ENCODE measurements around the gene DTX3L.

Gene DTX3L

GRCh38 chr3:122572940-122573412 lies 8.8 kb downstream of the DTX3L start:
- Histone ChIP-seq H3K27me3 (ENCODE audit: insufficient read depth, low read length) (no peaks in the 10 kb centered on the region), H3K4me3 (ENCODE audit: low read length) (no peak overlapping the region)

GRCh38 chr3:122576174-122576940 lies 12.2 kb downstream of the DTX3L start:
- H3K9me3 ChIP-seq (ENCODE audit: low read length), result no peaks in the 10 kb centered on the region
- H3K36me3 ChIP-seq (ENCODE audit: insufficient read depth, low read length), result peaks cover under 1% of the 10 kb centered on the region
- H3K27me3 ChIP-seq (ENCODE audit: insufficient read depth, low read length), result no peaks in the 10 kb centered on the region
- peaks cover 17% of the 10 kb centered on the region for H3K4me1 ChIP-seq (ENCODE audit: insufficient read depth, low read length)
- no peak overlapping the region for H3K4me3 ChIP-seq (ENCODE audit: low read length)
- no peak overlapping the region for H2AFZ ChIP-seq (ENCODE audit: low read depth, low read length)

More at GRCh38 chr3:122572940-122573412, 8.8 kb downstream of the DTX3L start:
- peaks cover 23% of the 10 kb centered on the region for H3K4me1 ChIP-seq (ENCODE audit: insufficient read depth, low read length)
- no peak overlapping the region for H2AFZ ChIP-seq (ENCODE audit: low read depth, low read length)
- H3K9me3 ChIP-seq (ENCODE audit: low read length), result no peaks in the 10 kb centered on the region
- peaks cover 10% of the 10 kb centered on the region for H3K36me3 ChIP-seq (ENCODE audit: insufficient read depth, low read length)

GRCh38 chr3:122577409-122578031 lies 13.4 kb downstream of the DTX3L start, which contains the start of gene PARP15:
Gene PARP15 (plus strand): TSS chr3:122577650. CDS start chr3:122577668, 18 bp downstream.
- H3K4me3 ChIP-seq (ENCODE audit: low read length), result no peak within 1 kb of the TSS
- no peaks in the 10 kb centered on the region for H3K9me3 ChIP-seq (ENCODE audit: low read length)
- no peaks in the 10 kb centered on the region for H3K27me3 ChIP-seq (ENCODE audit: insufficient read depth, low read length)
- no peak within 1 kb of the TSS for H2AFZ ChIP-seq (ENCODE audit: low read depth, low read length)
- no peaks in the 10 kb centered on the region for H3K36me3 ChIP-seq (ENCODE audit: insufficient read depth, low read length)
- H3K4me1 ChIP-seq (ENCODE audit: insufficient read depth, low read length), result peaks cover 17% of the 10 kb centered on the region

- H3K4me3 ChIP-seq (ENCODE audit: low read length), result no peak overlapping the region
- no peaks in the 10 kb centered on the region for H3K27me3 ChIP-seq (ENCODE audit: insufficient read depth, low read length)
- H3K4me1 ChIP-seq (ENCODE audit: insufficient read depth, low read length), result peaks cover 13% of the 10 kb centered on the region
These were observed 14.1 kb downstream of the DTX3L start for GRCh38 chr3:122578069-122578740.

GRCh38 chr3:122580470-122580869 lies 16.3 kb downstream of the DTX3L start:
- Histone ChIP-seq H2AFZ (ENCODE audit: low read depth, low read length) (no peak overlapping the region), H3K4me3 (ENCODE audit: low read length) (no peak overlapping the region), H3K27me3 (ENCODE audit: insufficient read depth, low read length) (no peaks in the 10 kb centered on the region), H3K36me3 (ENCODE audit: insufficient read depth, low read length) (no peaks in the 10 kb centered on the region), H3K4me1 (ENCODE audit: insufficient read depth, low read length) (peaks cover 12% of the 10 kb centered on the region), H3K9me3 (ENCODE audit: low read length) (no peaks in the 10 kb centered on the region)

More at GRCh38 chr3:122578069-122578740, 14.1 kb downstream of the DTX3L start:
- Histone ChIP-seq H3K9me3 (ENCODE audit: low read length) (no peaks in the 10 kb centered on the region), H2AFZ (ENCODE audit: low read depth, low read length) (no peak overlapping the region), H3K36me3 (ENCODE audit: insufficient read depth, low read length) (no peaks in the 10 kb centered on the region)

GRCh38 chr3:122581622-122582021 lies 17.5 kb downstream of the DTX3L start:
- no peaks in the 10 kb centered on the region for H3K36me3 ChIP-seq (ENCODE audit: insufficient read depth, low read length)
- H3K27me3 ChIP-seq (ENCODE audit: insufficient read depth, low read length), result no peaks in the 10 kb centered on the region
- H2AFZ ChIP-seq (ENCODE audit: low read depth, low read length), result no peak overlapping the region
- H3K9me3 ChIP-seq (ENCODE audit: low read length), result no peaks in the 10 kb centered on the region
- no peak overlapping the region for H3K4me3 ChIP-seq (ENCODE audit: low read length)
- H3K4me1 ChIP-seq (ENCODE audit: insufficient read depth, low read length), result peaks cover under 1% of the 10 kb centered on the region

GRCh38 chr3:122582390-122582789 lies 18.3 kb downstream of the DTX3L start:
- Histone ChIP-seq H3K9me3 (ENCODE audit: low read length) (no peaks in the 10 kb centered on the region), H3K4me1 (ENCODE audit: insufficient read depth, low read length) (no peaks in the 10 kb centered on the region), H3K36me3 (ENCODE audit: insufficient read depth, low read length) (no peaks in the 10 kb centered on the region), H3K4me3 (ENCODE audit: low read length) (no peak overlapping the region), H2AFZ (ENCODE audit: low read depth, low read length) (no peak overlapping the region), H3K27me3 (ENCODE audit: insufficient read depth, low read length) (no peaks in the 10 kb centered on the region)

GRCh38 chr3:122586098-122586497 lies 22.0 kb downstream of the DTX3L start:
- H3K36me3 ChIP-seq (ENCODE audit: insufficient read depth, low read length), result no peaks in the 10 kb centered on the region
- H3K4me1 ChIP-seq (ENCODE audit: insufficient read depth, low read length), result peaks cover 4% of the 10 kb centered on the region
- H3K4me3 ChIP-seq (ENCODE audit: low read length), result no peak overlapping the region
- H3K9me3 ChIP-seq (ENCODE audit: low read length), result no peaks in the 10 kb centered on the region
- H2AFZ ChIP-seq (ENCODE audit: low read depth, low read length), result no peak overlapping the region
- H3K27me3 ChIP-seq (ENCODE audit: insufficient read depth, low read length), result no peaks in the 10 kb centered on the region

- Histone ChIP-seq H3K36me3 (ENCODE audit: insufficient read depth, low read length) (no peaks in the 10 kb centered on the region), H3K4me3 (ENCODE audit: low read length) (no peak overlapping the region), H3K4me1 (ENCODE audit: insufficient read depth, low read length) (peaks cover 4% of the 10 kb centered on the region), H2AFZ (ENCODE audit: low read depth, low read length) (no peak overlapping the region), H3K9me3 (ENCODE audit: low read length) (no peaks in the 10 kb centered on the region), H3K27me3 (ENCODE audit: insufficient read depth, low read length) (no peaks in the 10 kb centered on the region)
These were observed 22.8 kb downstream of the DTX3L start for GRCh38 chr3:122586773-122587485.

GRCh38 chr3:122587572-122587971 lies 23.4 kb downstream of the DTX3L start:
- H3K4me3 ChIP-seq (ENCODE audit: low read length), result no peak overlapping the region
- no peak overlapping the region for H2AFZ ChIP-seq (ENCODE audit: low read depth, low read length)
- no peaks in the 10 kb centered on the region for H3K27me3 ChIP-seq (ENCODE audit: insufficient read depth, low read length)
- no peaks in the 10 kb centered on the region for H3K36me3 ChIP-seq (ENCODE audit: insufficient read depth, low read length)
- no peaks in the 10 kb centered on the region for H3K9me3 ChIP-seq (ENCODE audit: low read length)
- peaks cover 4% of the 10 kb centered on the region for H3K4me1 ChIP-seq (ENCODE audit: insufficient read depth, low read length)

- H2AFZ ChIP-seq (ENCODE audit: low read depth, low read length), result no peak overlapping the region
- H3K4me3 ChIP-seq (ENCODE audit: low read length), result no peak overlapping the region
- H3K36me3 ChIP-seq (ENCODE audit: insufficient read depth, low read length), result no peaks in the 10 kb centered on the region
- H3K9me3 ChIP-seq (ENCODE audit: low read length), result no peaks in the 10 kb centered on the region
- H3K27me3 ChIP-seq (ENCODE audit: insufficient read depth, low read length), result no peaks in the 10 kb centered on the region
- peaks cover 4% of the 10 kb centered on the region for H3K4me1 ChIP-seq (ENCODE audit: insufficient read depth, low read length)
These were observed 25.2 kb downstream of the DTX3L start for GRCh38 chr3:122589297-122589696.

GRCh38 chr3:122590610-122591009 lies 26.5 kb downstream of the DTX3L start:
- no peak overlapping the region for H2AFZ ChIP-seq (ENCODE audit: low read depth, low read length)
- no peaks in the 10 kb centered on the region for H3K9me3 ChIP-seq (ENCODE audit: low read length)

More at GRCh38 chr3:122590610-122591009, 26.5 kb downstream of the DTX3L start:
- H3K27me3 ChIP-seq (ENCODE audit: insufficient read depth, low read length), result no peaks in the 10 kb centered on the region
- no peaks in the 10 kb centered on the region for H3K36me3 ChIP-seq (ENCODE audit: insufficient read depth, low read length)
- H3K4me1 ChIP-seq (ENCODE audit: insufficient read depth, low read length), result peaks cover 4% of the 10 kb centered on the region
- H3K4me3 ChIP-seq (ENCODE audit: low read length), result no peak overlapping the region

All from neuron (in vitro differentiated cells).